ELF-1 (cell line): ENCODE measurements around the gene CCDC33.
"Not testable (repeated sequence)": the region's sequence is repeated elsewhere in the genome, so short reads cannot be mapped to it uniquely, and the experiment has no call there.

Experiments used
- DNase-seq: peaks from one replicate; pipeline ENCODE4 v3.0.0-alpha.2; 2016; ENCODE audit warnings: low read depth, low spot score

CCDC33 gene

GRCh38 chr15:74359376-74359775, 123.2 kb downstream of the CCDC33 start:
- DNase-seq = peak; percentile 67

GRCh38 chr15:74360855-74361254, 124.7 kb downstream of the CCDC33 start:
- DNase-seq = not testable (repeated sequence)

- no peak for DNase-seq
These were observed 126.4 kb downstream of the CCDC33 start for GRCh38 chr15:74362482-74362881.

- peak; percentile 73 for DNase-seq
These were observed 128.9 kb downstream of the CCDC33 start for GRCh38 chr15:74364936-74365597.

- DNase-seq = peak; percentile 84
These were observed 129.7 kb downstream of the CCDC33 start for GRCh38 chr15:74365598-74366445.

GRCh38 chr15:74367296-74367854, 131.2 kb downstream of the CCDC33 start, which contains the start of gene CYP11A1:
CYP11A1 (minus strand) TSS chr15:74367646; CDS start chr15:74367585, 61 bp downstream.
- no peak for DNase-seq

- no peak for DNase-seq
These were observed 132.0 kb downstream of the CCDC33 start for GRCh38 chr15:74368121-74368520.

- DNase-seq = no peak
These were observed 133.1 kb downstream of the CCDC33 start for GRCh38 chr15:74369084-74369745.

GRCh38 chr15:74369756-74370155, 133.6 kb downstream of the CCDC33 start:
- DNase-seq = no peak

- DNase-seq = no peak
These were observed 134.3 kb downstream of the CCDC33 start for GRCh38 chr15:74370471-74370870.

- no peak for DNase-seq
These were observed 137.0 kb downstream of the CCDC33 start for GRCh38 chr15:74373056-74373650.

- peak; percentile 95 for DNase-seq
These were observed 137.9 kb downstream of the CCDC33 start for GRCh38 chr15:74373731-74374647.

GRCh38 chr15:74374648-74375302, 138.6 kb downstream of the CCDC33 start:
- DNase-seq = no peak

GRCh38 chr15:74375303-74375693, 139.2 kb downstream of the CCDC33 start:
- DNase-seq = peak; percentile 79

GRCh38 chr15:74376226-74376625, 140.1 kb downstream of the CCDC33 start:
- DNase-seq = no peak

GRCh38 chr15:74376825-74377581, 140.9 kb downstream of the CCDC33 start:
- DNase-seq = no peak

GRCh38 chr15:74377831-74378766, 142.0 kb downstream of the CCDC33 start:
- DNase-seq = no peak

GRCh38 chr15:74378848-74379247, 142.7 kb downstream of the CCDC33 start:
- peak; percentile 93 for DNase-seq
